Measurements from ENCODE around the gene GNAS. TPM values are rescaled to one million over a fixed set of nuclear protein-coding genes. Genes with fewer than 3 reads are reported as not detected.

The GNAS gene
- total and polyA plus RNA-seq, 4 donors, result 838 to 1,060 (median 907) TPM

GRCh38 chr20:58888103-58888502, 35.6 kb downstream of the GNAS start:
- intact Hi-C loops (cut with DNase I), result loop anchor here (5.0 to 10.0 kb wide), 2 partner anchors 99 to 267 kb away; no protein-coding TSS in a partner anchor
- Histone ChIP-seq H3K27ac (ENCODE audit: low read depth in 1 of 2, low read length in 2 of 2) (no peak overlapping the region), H3K27me3 (ENCODE audit: control insufficient read depth in 1 of 2, insufficient read depth in 2 of 2, low read length in 1 of 2) (peaks cover 0 to 1% of the 10 kb centered on the region in 2 donors), H3K9me3 (ENCODE audit: control insufficient read depth, low read length) (no peaks in the 10 kb centered on the region), H3K4me1 (ENCODE audit: control insufficient read depth in 1 of 2, insufficient read depth in 2 of 2, low read length in 2 of 2) (no peaks in the 10 kb centered on the region), H3K4me3 (ENCODE audit: low read length in 2 of 2) (peak overlapping the region; percentile 5 to 43), H3K36me3 (ENCODE audit: control insufficient read depth in 1 of 2, insufficient read depth in 2 of 2, low read length in 1 of 2) (no peaks in the 10 kb centered on the region)
- DNase-seq (no peak), ATAC-seq (ENCODE audit: low FRiP score) (no peak)
- 54 to 59% methylated on average over 12 of the region's 12 CpGs for WGBS, 2 donors

- whole genome bisulfite sequencing, 2 donors, result 53 to 57% methylated on average over 68 to 101 of the region's 101 CpGs
These were observed 36.2 kb downstream of the GNAS start for GRCh38 chr20:58888521-58889333.

GRCh38 chr20:58889334-58889760, 36.8 kb downstream of the GNAS start:
- Histone ChIP-seq H3K27me3 (ENCODE audit: control insufficient read depth in 1 of 2, insufficient read depth in 2 of 2, low read length in 1 of 2) (peaks cover 0 to 1% of the 10 kb centered on the region in 2 donors), H3K27ac (ENCODE audit: low read depth in 1 of 2, low read length in 2 of 2) (peak overlapping the region in 1 of 2 donors; percentile 52), H3K4me1 (ENCODE audit: control insufficient read depth in 1 of 2, insufficient read depth in 2 of 2, low read length in 2 of 2) (no peaks in the 10 kb centered on the region), H3K36me3 (ENCODE audit: control insufficient read depth in 1 of 2, insufficient read depth in 2 of 2, low read length in 1 of 2) (no peaks in the 10 kb centered on the region), H3K4me3 (ENCODE audit: low read length in 2 of 2) (peak overlapping the region; percentile 85 to 95), H3K9me3 (ENCODE audit: control insufficient read depth, low read length) (no peaks in the 10 kb centered on the region)
- no peak for ATAC-seq (ENCODE audit: low FRiP score)
- no peak for DNase-seq
- intact Hi-C loops (cut with DNase I), result loop anchor here (5.0 to 10.0 kb wide), 2 partner anchors 98 to 265 kb away; no protein-coding TSS in a partner anchor
- 53 to 54% methylated on average over 33 to 35 of the region's 35 CpGs for WGBS, 2 donors

More at GRCh38 chr20:58888521-58889333, 36.2 kb downstream of the GNAS start:
- peak overlapping the region in 1 of 2 donors; percentile 52 for H3K27ac ChIP-seq (ENCODE audit: low read depth in 1 of 2, low read length in 2 of 2)
- H3K4me3 ChIP-seq (ENCODE audit: low read length in 2 of 2), result peak overlapping the region; percentile 37 to 95
- intact Hi-C loops (cut with DNase I), result loop anchor here (5.0 to 10.0 kb wide), 2 partner anchors 99 to 266 kb away; no protein-coding TSS in a partner anchor
- H3K27me3 ChIP-seq (ENCODE audit: control insufficient read depth in 1 of 2, insufficient read depth in 2 of 2, low read length in 1 of 2), result peaks cover 0 to 1% of the 10 kb centered on the region in 2 donors
- H3K36me3 ChIP-seq (ENCODE audit: control insufficient read depth in 1 of 2, insufficient read depth in 2 of 2, low read length in 1 of 2), result no peaks in the 10 kb centered on the region
- ATAC-seq (ENCODE audit: low FRiP score), result peak; percentile 71
- H3K9me3 ChIP-seq (ENCODE audit: control insufficient read depth, low read length), result no peaks in the 10 kb centered on the region
- peak; percentile 89 to 93 for DNase-seq
- no peaks in the 10 kb centered on the region for H3K4me1 ChIP-seq (ENCODE audit: control insufficient read depth in 1 of 2, insufficient read depth in 2 of 2, low read length in 2 of 2)

GRCh38 chr20:58889798-58890517, 37.4 kb downstream of the GNAS start:
- peak overlapping the region; percentile 85 to 95 for H3K4me3 ChIP-seq (ENCODE audit: low read length in 2 of 2)
- DNase-seq (peak in 1 of 2 donors; percentile 81), ATAC-seq (ENCODE audit: low FRiP score) (peak; percentile 4)
- no peaks in the 10 kb centered on the region for H3K36me3 ChIP-seq (ENCODE audit: control insufficient read depth in 1 of 2, insufficient read depth in 2 of 2, low read length in 1 of 2)
- H3K27me3 ChIP-seq (ENCODE audit: control insufficient read depth in 1 of 2, insufficient read depth in 2 of 2, low read length in 1 of 2), result peaks cover 0 to 1% of the 10 kb centered on the region in 2 donors
- intact Hi-C loops (cut with DNase I), result loop anchor here (5.0 to 10.0 kb wide), 5 partner anchors 92 to 265 kb away; partner anchors contain the start of genes ATP5F1E (in 1 of the 2), NELFCD (in 1 of the 2) and PRELID3B (in 1 of the 2)
- H3K27ac ChIP-seq (ENCODE audit: low read depth in 1 of 2, low read length in 2 of 2), result peak overlapping the region; percentile 64 to 100
- WGBS, 2 donors, result 35 to 36% methylated on average over 77 to 91 of the region's 91 CpGs
- H3K9me3 ChIP-seq (ENCODE audit: control insufficient read depth, low read length), result no peaks in the 10 kb centered on the region
- no peaks in the 10 kb centered on the region for H3K4me1 ChIP-seq (ENCODE audit: control insufficient read depth in 1 of 2, insufficient read depth in 2 of 2, low read length in 2 of 2)

GRCh38 chr20:58890518-58891085, 38.1 kb downstream of the GNAS start:
- H3K9me3 ChIP-seq (ENCODE audit: control insufficient read depth, low read length), result no peaks in the 10 kb centered on the region
- ATAC-seq (ENCODE audit: low FRiP score) (peak; percentile 87), DNase-seq (peak; percentile 86 to 93)
- peak overlapping the region; percentile 85 to 95 for H3K4me3 ChIP-seq (ENCODE audit: low read length in 2 of 2)
- H3K27ac ChIP-seq (ENCODE audit: low read depth in 1 of 2, low read length in 2 of 2), result peak overlapping the region; percentile 64 to 100
- intact Hi-C loops (cut with DNase I), result loop anchor here (5.0 kb wide), 3 partner anchors 92 to 152 kb away; partner anchors contain the start of genes ATP5F1E (in 1 of the 2), NELFCD (in 1 of the 2) and PRELID3B (in 1 of the 2)
- H3K27me3 ChIP-seq (ENCODE audit: control insufficient read depth in 1 of 2, insufficient read depth in 2 of 2, low read length in 1 of 2), result peaks cover 0 to 1% of the 10 kb centered on the region in 2 donors
- peaks cover 0 to 4% of the 10 kb centered on the region in 2 donors for H3K4me1 ChIP-seq (ENCODE audit: control insufficient read depth in 1 of 2, insufficient read depth in 2 of 2, low read length in 2 of 2)
- H3K36me3 ChIP-seq (ENCODE audit: control insufficient read depth in 1 of 2, insufficient read depth in 2 of 2, low read length in 1 of 2), result no peaks in the 10 kb centered on the region
- WGBS, 2 donors, result 0 to 1% methylated on average over 46 to 64 of the region's 64 CpGs

GRCh38 chr20:58891086-58891717, 38.7 kb downstream of the GNAS start:
- Histone ChIP-seq H3K4me1 (ENCODE audit: control insufficient read depth in 1 of 2, insufficient read depth in 2 of 2, low read length in 2 of 2) (peaks cover 0 to 6% of the 10 kb centered on the region in 2 donors), H3K4me3 (ENCODE audit: low read length in 2 of 2) (peak overlapping the region; percentile 85 to 95), H3K9me3 (ENCODE audit: control insufficient read depth, low read length) (no peaks in the 10 kb centered on the region), H3K27me3 (ENCODE audit: control insufficient read depth in 1 of 2, insufficient read depth in 2 of 2, low read length in 1 of 2) (peaks cover 0 to 1% of the 10 kb centered on the region in 2 donors), H3K27ac (ENCODE audit: low read depth in 1 of 2, low read length in 2 of 2) (peak overlapping the region; percentile 90 to 100), H3K36me3 (ENCODE audit: control insufficient read depth in 1 of 2, insufficient read depth in 2 of 2, low read length in 1 of 2) (no peaks in the 10 kb centered on the region)
- 0 to 1% methylated on average over 11 to 105 of the region's 105 CpGs for WGBS, 2 donors
- ATAC-seq (ENCODE audit: low FRiP score) (peak; percentile 74), DNase-seq (peak; percentile 88 to 94)
- intact Hi-C loops (cut with DNase I), result loop anchor here (5.0 kb wide), 3 partner anchors 91 to 151 kb away; partner anchors contain the start of genes ATP5F1E (in 1 of the 2), NELFCD (in 1 of the 2) and PRELID3B (in 1 of the 2)

- no peaks in the 10 kb centered on the region for H3K36me3 ChIP-seq (ENCODE audit: control insufficient read depth in 1 of 2, insufficient read depth in 2 of 2, low read length in 1 of 2)
- ATAC-seq (ENCODE audit: low FRiP score) (peak; percentile 9), DNase-seq (peak; percentile 60 to 76)
- H3K27ac ChIP-seq (ENCODE audit: low read depth in 1 of 2, low read length in 2 of 2), result peak overlapping the region; percentile 90 to 100
- H3K4me3 ChIP-seq (ENCODE audit: low read length in 2 of 2), result peak overlapping the region; percentile 85 to 95
- intact Hi-C loops (cut with DNase I), result loop anchor here (2.0 to 5.0 kb wide), 4 partner anchors 15 to 151 kb away; partner anchors contain the start of genes ATP5F1E (in 1 of the 2), NELFCD (in 1 of the 2) and PRELID3B (in 1 of the 2)
- H3K9me3 ChIP-seq (ENCODE audit: control insufficient read depth, low read length), result no peaks in the 10 kb centered on the region
- WGBS, 2 donors, result 0 to 1% methylated on average over 2 to 55 of the region's 55 CpGs
- peaks cover 0 to 1% of the 10 kb centered on the region in 2 donors for H3K27me3 ChIP-seq (ENCODE audit: control insufficient read depth in 1 of 2, insufficient read depth in 2 of 2, low read length in 1 of 2)
- peaks cover 0 to 6% of the 10 kb centered on the region in 2 donors for H3K4me1 ChIP-seq (ENCODE audit: control insufficient read depth in 1 of 2, insufficient read depth in 2 of 2, low read length in 2 of 2)
These were observed 39.2 kb downstream of the GNAS start for GRCh38 chr20:58891718-58892140.
